ENCODE results near the gene CELSR1.
"Not testable (repeated sequence)": the region's sequence is repeated elsewhere in the genome, so short reads cannot be mapped to it uniquely, and the experiment has no call there.

The CELSR1 gene

DNA sequence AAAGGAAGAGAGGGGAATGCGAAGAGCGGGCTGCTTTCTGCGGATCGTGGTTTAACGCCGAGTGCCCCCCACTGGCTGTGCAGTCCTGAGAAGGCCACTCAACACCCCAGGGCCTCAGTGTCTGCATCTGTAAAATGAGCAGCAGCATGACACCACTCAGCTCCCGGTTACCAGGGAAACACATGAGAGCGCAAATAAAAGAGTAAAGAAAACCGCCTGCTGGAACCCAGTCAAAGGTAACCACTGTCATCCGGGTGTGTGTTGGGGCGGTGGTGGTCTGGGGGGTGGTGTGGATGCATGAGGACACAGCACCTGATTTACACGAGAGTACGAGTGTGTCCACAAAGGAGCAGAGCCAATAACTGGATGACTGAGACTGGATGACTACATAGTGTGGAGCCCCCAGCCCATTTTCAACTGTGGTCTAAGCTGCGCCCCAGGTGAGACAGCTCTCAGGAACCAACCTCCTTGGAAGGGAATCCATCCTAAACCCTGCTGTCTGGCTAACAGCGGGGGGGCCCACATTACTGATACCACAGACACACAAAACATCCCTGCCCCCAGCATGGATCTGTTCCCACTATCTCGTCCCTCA is 5.7 kb downstream of the CELSR1 start:
- no peak for DNase-seq

DNA sequence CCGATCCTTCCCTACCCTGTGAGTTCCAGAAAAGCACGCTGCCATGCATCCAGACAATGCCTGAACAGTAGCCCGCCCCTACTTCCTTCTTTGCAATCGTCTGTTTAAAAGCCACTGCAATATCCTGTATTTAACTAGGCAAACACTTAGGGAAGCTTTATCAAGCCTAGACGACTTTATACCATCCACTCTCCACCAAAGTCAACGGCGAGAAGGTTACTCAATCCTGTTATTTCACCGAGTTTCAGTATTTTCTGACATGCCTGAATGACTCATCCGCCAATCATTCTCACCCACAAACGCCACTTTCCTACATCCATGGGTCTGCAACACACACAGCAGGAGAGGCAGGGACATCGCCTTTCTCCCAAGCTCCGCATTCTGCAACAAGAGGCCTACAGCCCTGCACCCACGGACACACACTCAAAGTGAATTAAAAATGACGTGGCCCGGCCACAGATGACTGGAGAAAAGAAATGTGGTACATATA is 9.3 kb downstream of the CELSR1 start:
- no peak for DNase-seq

DNA sequence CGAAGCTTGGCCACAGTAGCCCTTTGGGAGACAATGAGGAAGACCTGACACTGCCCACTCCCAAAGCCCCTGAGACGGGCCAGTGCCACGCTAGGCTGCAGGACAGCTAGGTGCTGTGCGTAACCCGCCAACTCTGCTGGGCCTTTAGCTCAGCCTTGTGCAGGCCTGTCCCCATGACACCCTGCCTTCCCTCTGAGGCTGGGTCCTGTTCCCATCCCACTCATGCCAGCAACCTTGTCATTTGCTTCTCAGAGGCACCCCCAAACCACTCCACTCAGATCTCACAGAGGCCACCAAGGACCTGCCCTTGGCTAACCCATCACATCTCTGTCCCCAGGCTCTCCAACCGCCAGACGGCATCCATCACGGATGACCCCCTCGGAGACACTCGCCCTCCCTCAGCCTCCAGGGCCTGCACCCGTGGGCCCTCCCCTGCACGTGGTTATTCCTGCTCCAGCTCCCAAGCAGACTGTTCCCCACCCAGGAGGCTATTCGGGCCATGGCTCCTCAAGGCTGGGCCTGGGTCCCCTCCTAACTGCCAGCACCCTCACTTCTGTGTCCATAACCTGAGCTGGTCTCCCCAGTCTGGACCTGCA is 11.1 kb downstream of the CELSR1 start:
- DNase-seq: no peak

- DNase-seq: no peak
Observed at GRCh38 chr22:46525389-46526243, 11.8 kb downstream of the CELSR1 start.

DNA sequence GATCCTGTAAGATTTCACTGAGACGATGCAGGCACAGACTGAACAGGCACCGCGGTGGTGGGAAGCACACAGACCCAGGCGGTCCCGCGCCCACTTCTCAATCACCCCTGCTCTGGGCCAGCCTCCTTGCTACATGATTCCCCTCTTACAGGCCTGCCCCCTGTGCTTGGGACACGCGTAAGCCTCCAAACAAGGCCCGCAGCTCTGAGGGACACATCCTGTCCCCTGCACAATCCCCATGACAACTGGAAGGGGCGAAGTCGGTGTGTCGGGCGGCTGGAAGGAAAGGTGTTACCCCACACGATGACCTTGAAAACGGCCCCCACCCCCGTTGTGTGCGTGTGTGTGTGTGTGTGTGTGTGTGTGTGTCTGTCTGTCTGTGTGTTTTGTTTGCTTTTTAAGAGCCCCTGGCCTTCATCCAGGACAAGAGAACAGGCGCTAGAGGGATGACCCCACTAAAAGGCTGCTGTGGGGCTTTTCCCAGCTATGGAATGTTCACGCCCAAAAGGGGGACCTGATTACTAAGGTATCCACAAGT is 13.1 kb downstream of the CELSR1 start:
- DNase-seq: no peak

GRCh38 chr22:46522797-46523196 is 14.6 kb downstream of the CELSR1 start:
- no peak for DNase-seq

- no peak for DNase-seq
Observed at GRCh38 chr22:46521994-46522393, 15.4 kb downstream of the CELSR1 start.

DNA sequence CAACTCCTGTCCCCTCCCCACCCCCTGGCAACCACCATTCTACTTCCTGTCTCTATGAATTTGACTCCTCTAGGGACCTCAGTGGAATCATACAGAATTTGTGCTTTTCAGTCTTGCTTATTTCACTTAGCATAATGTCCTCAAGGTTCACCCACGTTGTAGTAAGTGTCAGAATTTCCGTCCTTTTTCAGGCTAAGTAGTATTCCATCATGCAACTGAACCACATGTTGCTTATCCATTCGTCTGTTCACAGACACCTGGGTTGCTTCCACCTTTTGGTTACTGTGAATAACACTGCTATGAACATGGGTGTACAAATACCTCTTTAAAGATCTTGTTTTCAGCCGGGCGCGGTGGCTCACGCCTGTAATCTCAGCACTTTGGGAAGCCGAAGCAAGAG is 16.5 kb downstream of the CELSR1 start:
- DNase-seq: no peak

DNA sequence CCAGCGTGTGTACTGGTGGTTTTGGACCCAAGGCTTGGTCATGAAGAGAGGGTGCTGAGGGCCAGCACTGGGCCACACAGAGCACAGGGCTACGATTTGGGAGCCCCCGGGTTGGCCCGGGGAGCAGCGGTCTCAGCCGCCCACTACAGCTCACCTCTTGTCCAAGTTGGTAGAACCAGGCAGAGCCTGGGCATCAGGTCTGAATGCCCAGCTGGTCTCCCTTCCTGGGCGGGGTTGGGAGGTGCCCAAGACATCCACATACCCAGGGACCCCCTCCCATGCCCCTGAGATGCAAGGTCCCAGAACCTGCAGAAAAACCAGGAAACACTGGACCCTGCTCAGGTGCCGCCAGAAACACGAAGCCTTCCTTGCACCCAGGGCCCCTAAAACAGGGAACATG is 18.0 kb downstream of the CELSR1 start:
- no peak for DNase-seq

- no peak for DNase-seq
Observed at GRCh38 chr22:46518542-46519325, 18.7 kb downstream of the CELSR1 start.

GRCh38 chr22:46518038-46518437 is 19.4 kb downstream of the CELSR1 start:
- no peak for DNase-seq

- DNase-seq: no peak
Observed at GRCh38 chr22:46517255-46517761, 20.1 kb downstream of the CELSR1 start.

DNA sequence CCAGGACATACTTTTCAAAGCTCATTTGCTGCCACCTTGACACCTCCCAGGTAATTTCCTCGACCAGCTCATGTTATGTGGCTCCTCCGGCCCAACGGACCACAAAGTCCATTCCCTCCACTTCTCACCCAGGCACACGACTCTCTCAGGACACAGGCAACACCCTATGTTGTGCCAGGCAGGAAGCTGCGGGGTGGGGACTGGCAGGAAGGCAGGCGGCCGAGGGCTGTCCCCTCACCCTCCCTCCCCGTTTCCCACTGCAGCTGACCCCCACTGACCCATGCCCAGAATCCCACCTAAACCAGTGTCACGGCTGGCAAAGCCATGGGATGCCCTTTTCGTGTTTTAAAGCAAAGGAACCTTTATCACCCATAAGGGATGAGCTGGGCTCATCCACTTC is 20.8 kb downstream of the CELSR1 start:
- no peak for DNase-seq

- DNase-seq: not testable (repeated sequence)
Observed at GRCh38 chr22:46516112-46516487, 21.3 kb downstream of the CELSR1 start.

GRCh38 chr22:46515208-46516111 is 22.0 kb downstream of the CELSR1 start:
- no peak for DNase-seq

DNA sequence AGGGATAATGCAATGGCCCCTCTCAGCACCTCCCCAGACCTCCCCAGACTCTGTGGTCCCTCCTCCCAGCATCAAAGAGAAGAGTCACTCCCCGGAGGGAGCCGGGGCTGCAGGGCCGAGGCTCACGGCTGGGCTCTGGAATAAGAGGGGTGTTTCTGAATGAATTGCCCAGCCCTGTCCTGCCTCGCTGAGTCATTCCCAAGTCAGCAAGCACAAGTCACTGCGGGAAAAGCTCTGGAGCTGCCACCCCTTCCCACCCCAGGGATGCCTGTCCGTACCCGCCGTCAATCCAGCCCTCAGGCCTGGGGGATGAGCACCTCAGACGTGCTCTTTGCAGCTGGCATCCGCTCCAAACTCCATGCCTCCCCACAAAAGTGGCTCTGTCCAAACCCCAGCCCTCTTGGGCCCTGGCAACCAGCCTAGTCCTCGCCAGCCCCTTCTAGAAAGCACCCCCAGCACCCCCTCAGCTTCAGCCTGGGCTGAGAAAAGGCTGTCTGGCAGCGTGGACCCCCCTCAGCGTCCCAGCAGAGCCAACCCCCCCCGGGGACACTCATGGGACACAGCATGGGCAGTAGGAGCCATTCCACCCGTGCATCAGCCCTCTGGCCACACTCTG is 22.7 kb downstream of the CELSR1 start:
- no peak for DNase-seq

- no peak for DNase-seq
Observed at GRCh38 chr22:46513908-46514550, 23.4 kb downstream of the CELSR1 start.

GRCh38 chr22:46512683-46513082 is 24.7 kb downstream of the CELSR1 start:
- no peak for DNase-seq

DNA sequence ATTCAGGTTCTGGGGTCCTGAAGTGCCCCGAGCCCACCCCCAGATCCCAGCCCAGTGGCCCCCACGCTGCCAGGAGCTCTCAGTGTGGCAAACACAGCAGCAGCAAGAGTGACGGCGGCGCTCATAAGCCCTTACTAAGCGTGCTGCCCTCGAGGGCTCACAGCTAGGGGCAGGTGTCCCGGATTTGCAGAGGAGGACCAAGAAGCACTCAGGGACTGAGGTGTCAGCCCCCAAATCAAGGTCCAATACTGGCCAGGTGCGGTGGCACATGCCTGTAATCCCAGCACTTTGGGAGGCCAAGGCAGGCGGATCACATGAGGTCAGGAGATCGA is 25.4 kb downstream of the CELSR1 start:
- DNase-seq: no peak

DNA sequence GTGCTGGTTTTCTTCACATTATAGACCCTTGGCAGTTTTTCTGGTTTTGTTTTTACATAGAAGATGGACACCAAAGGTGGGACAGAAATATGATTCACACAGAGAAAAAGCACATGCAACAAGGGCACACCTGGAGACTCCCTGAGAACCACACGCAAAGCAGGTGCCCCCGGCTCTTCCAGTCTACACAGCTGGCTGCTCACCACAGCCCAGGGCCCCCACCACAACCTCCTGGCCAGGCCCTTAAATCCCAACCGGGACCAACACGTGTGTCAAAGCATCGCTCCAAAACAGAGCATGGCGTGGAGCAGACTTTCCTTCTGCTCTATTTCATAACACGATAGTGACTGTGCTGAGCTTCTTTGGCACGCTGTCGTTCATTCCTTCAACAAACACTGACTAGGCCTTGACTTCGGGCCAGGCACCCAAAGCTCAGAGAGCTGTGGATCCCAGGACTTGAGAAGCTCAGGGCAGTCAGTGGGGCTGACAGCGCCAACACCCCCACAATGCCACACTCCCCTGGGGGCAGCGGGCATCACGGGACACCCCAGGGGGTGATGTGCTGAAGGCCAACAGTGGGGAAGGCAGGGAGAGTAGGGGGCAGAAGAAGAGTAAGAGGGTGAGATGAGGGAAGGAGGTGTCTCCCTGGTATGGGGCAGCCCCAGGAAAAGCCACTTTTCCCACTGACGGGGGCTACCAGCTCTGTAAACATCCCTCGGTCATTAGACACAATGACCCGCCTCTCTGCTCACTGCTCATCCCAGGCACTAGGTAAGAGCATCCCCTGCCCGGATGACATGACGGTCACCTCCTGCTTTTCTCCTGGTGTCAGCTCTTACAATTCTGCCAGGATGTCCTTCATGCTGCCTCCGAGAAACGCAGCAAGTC is 26.0 kb downstream of the CELSR1 start:
- no peak for DNase-seq
